Stimulated activated CD8-positive, alpha-beta memory T cell treated with anti-CD3 and anti-CD28 coated beads, Interleukin-7, amount 100 ng/mL, for 24 hours (primary cell): ENCODE measurements around the gene C1QTNF8.

Source experiments
- DNase-seq: peaks from one replicate; pipeline ENCODE4 v3.0.0-alpha.2; 2020; ENCODE audit warnings: low read depth

C1QTNF8 gene

DNA sequence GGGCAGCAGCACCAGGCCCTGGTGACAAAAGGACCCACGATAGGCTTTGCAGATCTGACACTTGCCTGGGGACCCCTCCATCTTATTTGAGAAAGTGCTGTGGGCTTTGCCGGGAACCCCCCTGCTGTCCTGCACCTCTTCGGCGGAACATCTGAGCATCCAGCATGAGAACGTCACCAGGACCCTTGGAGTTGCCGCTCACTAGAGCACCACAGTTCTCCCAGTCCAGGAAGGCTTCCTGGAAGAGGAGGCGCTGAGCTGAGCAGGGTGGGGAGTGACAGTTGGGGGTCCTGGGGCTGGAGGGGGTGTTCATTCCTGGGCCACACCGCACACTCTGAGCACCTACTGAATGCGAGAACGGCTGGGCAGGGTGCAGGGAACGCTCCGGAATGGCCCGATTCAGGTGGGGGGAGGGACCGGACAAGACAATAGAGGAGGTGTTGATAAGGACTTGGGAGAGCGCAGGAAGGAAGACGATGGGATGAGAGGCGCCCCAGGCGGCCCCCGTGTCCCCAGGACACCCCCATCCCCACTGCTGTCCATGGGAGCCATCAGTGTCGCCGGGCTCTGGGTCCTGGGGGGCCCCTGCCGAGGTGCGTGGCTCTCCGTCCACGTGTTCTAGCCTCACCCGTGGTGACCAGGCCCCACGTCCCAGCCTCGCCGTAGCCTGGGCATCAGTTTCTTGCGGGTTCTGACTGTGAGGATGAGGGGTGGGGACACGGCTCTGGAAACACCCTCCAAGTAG lies 32.1 kb upstream of the C1QTNF8 start:
- no peak for DNase-seq

DNA sequence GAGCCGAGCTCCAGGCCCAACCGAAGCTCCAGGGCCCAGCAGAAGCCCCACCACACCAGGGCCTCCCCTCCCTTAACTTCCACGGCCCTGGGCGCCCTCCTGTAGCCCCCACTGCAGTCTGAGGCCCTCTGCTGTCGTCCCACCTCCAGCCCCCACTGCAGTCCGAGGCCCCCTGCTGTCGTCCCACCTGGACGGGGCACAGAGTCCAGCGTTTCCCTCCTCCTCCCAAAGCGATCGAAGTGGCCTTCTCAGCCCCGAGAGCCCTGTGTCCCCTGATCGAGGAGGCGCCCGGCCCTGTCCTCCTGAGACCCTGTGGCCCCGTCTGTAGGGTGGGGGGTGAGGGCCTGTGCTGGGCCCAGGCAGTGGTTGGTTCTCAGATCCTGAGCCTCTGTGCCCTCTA lies 31.1 kb upstream of the C1QTNF8 start:
- DNase-seq: no peak

- no peak for DNase-seq
These were observed 30.5 kb upstream of the C1QTNF8 start for GRCh38 chr16:1126586-1126985.

GRCh38 chr16:1126044-1126443 lies 30.0 kb upstream of the C1QTNF8 start:
- no peak for DNase-seq

DNA sequence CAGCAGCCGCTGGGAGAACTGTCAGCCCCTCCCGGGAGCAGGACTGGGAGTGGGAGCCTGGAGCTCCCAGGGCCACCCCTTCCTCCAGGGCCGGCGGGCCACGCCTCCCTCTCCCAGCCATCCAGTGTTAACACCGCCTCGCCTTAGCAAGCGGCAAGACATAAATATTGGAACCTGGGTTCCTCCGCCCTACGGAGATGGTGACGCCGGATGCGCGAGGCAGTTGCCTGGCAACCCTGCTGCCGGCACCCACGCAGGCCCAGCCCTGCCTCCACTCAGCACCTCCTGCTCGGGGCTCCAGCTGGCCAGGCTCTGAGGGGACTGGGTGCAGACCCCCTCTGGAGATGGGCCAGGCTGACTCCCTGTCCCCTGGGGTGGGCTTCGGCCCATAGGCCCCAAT lies 29.4 kb upstream of the C1QTNF8 start:
- no peak for DNase-seq

DNA sequence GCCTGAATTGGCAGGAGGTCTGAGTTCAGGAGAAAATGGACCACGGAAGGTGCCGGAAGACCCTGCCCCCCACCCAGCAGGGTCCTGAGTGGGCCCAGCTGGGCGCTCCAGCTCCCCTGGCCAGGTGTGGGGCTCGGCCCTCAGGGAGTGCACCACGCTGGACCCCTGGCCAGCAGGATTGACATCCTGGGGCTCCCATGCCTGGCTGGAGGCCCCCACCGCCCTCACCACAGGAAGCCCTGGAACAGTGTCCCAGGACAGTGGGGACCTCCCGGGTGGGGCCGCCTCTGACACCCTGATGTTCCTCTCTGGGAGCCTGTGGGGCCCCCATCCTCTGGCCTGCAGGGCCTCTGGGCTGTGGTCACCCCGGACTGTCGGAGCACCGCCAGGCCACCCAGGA lies 28.8 kb upstream of the C1QTNF8 start:
- DNase-seq: no peak

- no peak for DNase-seq
These were observed 28.2 kb upstream of the C1QTNF8 start for GRCh38 chr16:1124291-1124690.

DNA sequence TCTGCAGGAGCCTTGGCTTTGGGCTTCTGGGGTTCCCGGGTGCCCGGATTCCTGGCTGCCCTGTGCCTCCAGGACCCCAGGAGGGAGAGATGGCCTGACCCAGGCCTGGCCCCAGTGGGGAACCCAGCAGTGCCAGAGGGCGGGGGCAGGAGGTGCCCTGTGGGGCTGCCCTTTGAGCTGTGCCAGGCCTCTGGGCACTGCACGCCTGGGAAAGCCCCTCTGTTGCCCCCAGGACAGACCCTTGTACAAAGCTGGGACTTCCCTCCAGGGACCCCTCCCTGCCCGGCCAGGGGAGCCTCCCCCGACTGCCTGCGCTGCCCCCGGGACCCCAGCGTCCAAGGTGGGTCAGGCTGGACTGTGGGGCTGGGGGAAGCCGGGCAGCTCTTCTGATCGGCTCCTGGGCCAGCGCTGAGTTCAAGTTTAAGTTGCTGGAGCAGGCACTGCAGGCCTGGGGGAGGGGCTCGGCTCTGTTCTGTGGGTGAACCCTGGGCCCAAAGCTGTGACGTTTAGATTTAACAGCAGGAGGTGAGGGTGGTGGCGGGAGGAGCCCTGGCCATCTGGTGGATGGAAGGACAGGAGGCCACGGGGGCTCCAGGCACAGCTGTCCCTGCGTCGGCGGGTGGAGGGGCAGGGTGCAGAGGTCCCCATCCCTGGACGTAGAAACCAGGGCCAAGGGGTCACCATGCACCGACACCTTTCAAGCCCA lies 27.6 kb upstream of the C1QTNF8 start:
- DNase-seq: no peak

- no peak for DNase-seq
These were observed 26.3 kb upstream of the C1QTNF8 start for GRCh38 chr16:1122398-1122765.

DNA sequence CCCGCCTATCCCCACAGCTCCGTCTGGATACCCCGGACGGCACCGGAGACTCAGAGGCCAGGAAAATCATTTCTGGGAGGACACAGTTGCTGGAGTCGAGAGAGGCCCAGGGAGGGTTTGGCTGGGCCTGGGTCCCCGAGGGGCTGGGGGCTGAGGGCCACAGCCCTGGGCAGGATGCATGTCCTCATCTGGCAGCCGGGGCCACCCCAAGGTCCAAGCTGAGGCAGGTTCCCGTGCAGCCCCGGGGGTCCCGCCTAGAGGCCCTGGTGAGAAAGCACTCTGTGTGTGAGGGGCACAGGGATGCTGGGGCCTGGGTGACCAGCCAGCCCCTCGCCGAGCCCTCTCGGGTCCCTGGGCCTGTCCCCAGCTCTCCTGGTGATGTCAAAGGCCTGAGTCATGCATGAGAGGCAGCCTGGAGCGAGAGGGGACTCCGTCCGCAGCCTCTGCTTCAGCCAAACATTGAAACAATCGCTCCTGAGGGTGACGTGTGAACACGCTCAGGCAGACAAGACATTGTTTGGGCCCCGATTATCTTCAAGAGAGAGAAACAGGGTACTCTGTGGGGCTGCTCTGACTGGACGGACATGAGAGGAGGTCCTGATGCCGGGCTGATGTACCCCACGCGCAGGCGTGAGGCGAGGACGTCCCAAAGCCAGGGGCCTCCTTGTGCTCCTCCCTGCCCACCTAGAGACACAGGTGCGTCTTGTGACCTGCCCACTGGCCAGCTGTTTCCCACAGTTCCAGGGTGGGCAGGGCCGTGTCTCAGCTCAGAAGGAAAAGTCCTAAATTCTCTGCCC lies 25.8 kb upstream of the C1QTNF8 start:
- no peak for DNase-seq

GRCh38 chr16:1121009-1121408 lies 25.0 kb upstream of the C1QTNF8 start:
- DNase-seq: no peak

- no peak for DNase-seq
These were observed 24.5 kb upstream of the C1QTNF8 start for GRCh38 chr16:1120577-1120941.

- no peak for DNase-seq
These were observed 23.9 kb upstream of the C1QTNF8 start for GRCh38 chr16:1119766-1120576.

- DNase-seq: no peak
These were observed 23.1 kb upstream of the C1QTNF8 start for GRCh38 chr16:1119129-1119528.

DNA sequence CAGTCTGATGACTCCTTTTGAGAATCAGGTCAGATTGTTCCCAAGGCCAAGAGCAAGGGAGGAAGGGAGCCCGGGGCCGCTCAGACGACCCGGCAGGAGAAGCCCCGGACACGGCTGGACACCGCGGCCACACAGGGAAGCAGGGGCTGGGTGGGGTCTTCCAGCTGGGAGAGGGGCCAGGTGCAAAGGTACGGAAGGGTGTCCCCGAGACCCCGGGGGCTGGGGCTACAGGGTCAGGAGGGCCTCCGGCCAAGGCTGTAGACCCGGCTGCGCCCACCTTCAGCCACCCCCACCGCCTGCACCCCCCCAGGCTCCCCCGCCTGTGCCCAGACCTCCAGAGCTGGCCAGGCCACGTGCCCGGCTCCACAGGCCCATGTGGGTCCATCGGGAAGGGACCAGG lies 21.9 kb upstream of the C1QTNF8 start:
- no peak for DNase-seq

DNA sequence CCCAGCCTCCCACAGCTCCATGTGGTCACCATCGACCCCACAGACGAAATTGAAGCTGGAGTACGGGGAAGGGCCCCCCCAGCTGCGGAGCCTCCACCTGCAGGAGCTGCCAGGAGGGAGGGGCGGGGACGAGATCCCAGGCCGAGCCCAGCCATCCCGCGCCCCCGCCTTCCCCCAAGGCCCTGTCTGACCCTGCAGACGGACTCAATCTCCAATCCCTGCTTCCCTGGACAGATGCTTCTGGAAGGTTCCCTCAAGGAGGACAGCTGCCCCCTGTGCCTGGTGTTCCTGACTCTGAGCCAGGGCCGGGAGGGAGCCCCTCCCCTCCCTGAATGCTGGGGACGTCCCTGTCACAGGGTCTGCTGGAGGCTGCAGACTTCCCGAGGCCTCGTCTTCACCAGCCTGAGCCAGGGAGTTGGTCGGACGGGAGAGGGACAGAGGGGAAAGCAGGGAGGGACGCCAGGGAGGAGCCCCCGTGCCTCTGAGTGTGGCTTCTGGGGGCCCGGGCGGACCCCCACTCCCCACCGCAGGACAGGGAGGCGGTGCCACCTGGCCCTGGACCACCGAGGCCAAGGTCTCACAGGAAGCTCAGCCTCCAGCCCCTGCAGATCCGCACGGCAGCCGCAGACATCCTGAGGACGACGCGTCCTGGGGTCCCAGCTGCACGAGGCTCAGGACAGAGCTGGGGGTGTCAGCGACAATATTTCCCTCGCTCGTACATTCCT lies 21.3 kb upstream of the C1QTNF8 start:
- no peak for DNase-seq

DNA sequence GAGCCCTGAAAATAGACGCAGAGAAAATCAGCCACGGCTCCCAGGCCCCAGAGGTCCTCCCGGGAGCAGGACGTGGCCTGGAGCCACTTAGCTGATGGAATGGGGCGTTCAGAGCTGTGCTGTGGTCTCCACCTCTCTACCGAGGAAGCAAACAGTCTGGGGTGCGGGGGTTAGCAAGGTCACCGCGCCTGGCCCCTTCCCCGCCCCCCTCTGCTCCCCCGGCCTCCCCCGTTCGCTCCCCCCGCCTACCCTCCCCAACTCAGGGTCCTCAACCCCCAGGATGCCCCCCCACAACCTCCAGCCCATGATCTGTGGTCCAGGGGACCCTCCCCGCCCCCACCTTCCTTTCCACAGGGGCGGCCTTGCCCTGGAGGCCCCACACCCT lies 20.6 kb upstream of the C1QTNF8 start:
- DNase-seq: no peak

- DNase-seq: no peak
These were observed 18.0 kb upstream of the C1QTNF8 start for GRCh38 chr16:1113889-1114526.

GRCh38 chr16:1113489-1113888 lies 17.4 kb upstream of the C1QTNF8 start:
- no peak for DNase-seq

GRCh38 chr16:1112506-1113184 lies 16.6 kb upstream of the C1QTNF8 start:
- no peak for DNase-seq

DNA sequence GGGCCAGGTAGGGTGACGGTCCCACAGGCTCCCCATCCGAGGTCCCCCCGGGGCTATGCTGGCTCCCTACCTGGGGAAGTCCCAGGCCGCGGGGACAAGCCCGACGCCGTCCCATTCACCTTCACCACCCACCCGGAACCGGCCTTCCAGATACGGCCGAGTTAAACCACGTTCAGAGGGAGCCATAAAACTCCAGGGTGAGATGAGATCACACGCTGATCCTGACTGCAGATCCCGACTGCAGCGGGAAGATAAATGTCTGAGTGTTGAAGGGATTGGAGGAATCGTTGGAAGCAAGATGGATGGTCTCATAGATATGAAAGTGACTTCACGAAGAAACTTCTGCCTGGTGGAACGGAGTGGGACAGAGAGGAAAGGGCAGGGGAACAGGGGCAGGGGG lies 13.6 kb upstream of the C1QTNF8 start:
- no peak for DNase-seq
